ENCODE data around the gene SDSL. TPM values are rescaled to one million over a fixed set of nuclear protein-coding genes. Genes with fewer than 3 reads are reported as not detected.

The SDSL gene
- total and polyA plus RNA-seq, 2 experiments from 2014 or later, result not detected

- TF ChIP-seq, protein P1, sequence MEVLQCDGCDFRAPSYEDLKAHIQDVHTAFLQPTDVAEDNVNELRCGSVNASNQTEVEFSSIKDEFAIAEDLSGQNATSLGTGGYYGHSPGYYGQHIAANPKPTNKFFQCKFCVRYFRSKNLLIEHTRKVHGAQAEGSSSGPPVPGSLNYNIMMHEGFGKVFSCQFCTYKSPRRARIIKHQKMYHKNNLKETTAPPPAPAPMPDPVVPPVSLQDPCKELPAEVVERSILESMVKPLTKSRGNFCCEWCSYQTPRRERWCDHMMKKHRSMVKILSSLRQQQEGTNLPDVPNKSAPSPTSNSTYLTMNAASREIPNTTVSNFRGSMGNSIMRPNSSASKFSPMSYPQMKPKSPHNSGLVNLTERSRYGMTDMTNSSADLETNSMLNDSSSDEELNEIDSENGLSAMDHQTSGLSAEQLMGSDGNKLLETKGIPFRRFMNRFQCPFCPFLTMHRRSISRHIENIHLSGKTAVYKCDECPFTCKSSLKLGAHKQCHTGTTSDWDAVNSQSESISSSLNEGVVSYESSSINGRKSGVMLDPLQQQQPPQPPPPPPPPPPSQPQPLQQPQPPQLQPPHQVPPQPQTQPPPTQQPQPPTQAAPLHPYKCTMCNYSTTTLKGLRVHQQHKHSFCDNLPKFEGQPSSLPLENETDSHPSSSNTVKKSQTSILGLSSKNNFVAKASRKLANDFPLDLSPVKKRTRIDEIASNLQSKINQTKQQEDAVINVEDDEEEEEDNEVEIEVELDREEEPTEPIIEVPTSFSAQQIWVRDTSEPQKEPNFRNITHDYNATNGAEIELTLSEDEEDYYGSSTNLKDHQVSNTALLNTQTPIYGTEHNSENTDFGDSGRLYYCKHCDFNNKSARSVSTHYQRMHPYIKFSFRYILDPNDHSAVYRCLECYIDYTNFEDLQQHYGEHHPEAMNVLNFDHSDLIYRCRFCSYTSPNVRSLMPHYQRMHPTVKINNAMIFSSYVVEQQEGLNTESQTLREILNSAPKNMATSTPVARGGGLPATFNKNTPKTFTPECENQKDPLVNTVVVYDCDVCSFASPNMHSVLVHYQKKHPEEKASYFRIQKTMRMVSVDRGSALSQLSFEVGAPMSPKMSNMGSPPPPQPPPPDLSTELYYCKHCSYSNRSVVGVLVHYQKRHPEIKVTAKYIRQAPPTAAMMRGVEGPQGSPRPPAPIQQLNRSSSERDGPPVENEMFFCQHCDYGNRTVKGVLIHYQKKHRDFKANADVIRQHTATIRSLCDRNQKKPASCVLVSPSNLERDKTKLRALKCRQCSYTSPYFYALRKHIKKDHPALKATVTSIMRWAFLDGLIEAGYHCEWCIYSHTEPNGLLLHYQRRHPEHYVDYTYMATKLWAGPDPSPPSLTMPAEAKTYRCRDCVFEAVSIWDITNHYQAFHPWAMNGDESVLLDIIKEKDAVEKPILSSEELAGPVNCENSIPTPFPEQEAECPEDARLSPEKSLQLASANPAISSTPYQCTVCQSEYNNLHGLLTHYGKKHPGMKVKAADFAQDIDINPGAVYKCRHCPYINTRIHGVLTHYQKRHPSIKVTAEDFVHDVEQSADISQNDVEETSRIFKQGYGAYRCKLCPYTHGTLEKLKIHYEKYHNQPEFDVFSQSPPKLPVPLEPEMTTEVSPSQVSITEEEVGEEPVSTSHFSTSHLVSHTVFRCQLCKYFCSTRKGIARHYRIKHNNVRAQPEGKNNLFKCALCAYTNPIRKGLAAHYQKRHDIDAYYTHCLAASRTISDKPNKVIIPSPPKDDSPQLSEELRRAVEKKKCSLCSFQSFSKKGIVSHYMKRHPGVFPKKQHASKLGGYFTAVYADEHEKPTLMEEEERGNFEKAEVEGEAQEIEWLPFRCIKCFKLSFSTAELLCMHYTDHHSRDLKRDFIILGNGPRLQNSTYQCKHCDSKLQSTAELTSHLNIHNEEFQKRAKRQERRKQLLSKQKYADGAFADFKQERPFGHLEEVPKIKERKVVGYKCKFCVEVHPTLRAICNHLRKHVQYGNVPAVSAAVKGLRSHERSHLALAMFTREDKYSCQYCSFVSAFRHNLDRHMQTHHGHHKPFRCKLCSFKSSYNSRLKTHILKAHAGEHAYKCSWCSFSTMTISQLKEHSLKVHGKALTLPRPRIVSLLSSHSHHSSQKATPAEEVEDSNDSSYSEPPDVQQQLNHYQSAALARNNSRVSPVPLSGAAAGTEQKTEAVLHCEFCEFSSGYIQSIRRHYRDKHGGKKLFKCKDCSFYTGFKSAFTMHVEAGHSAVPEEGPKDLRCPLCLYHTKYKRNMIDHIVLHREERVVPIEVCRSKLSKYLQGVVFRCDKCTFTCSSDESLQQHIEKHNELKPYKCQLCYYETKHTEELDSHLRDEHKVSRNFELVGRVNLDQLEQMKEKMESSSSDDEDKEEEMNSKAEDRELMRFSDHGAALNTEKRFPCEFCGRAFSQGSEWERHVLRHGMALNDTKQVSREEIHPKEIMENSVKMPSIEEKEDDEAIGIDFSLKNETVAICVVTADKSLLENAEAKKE (CRISPR knock-in tag; IDR thresholded peaks at IDR 0.05), result no peak
- TF ChIP-seq CREB1 (CRISPR knock-in tag; IDR thresholded peaks at IDR 0.05; ENCODE audit: low read depth), result no peak
- no peak for TF ChIP-seq ZNF114 (CRISPR knock-in tag; IDR thresholded peaks at IDR 0.05)
These were observed 55.6 kb downstream of the SDSL start (continued) for GRCh38 chr12:113477842-113478215.

GRCh38 chr12:113478351-113479011 is 56.3 kb downstream of the SDSL start:
- Mint-ChIP-seq H3K9me3 (peaks cover 2% of the 10 kb centered on the region; the same call in 2 of the 3 replicates), H3K4me3 (peak overlapping the region; percentile 64), H3K4me1 (peaks cover 72% of the 10 kb centered on the region), H3K36me3 (ENCODE audit: low read depth) (no peaks in the 10 kb centered on the region), H3K27ac (no peak overlapping the region), H3K27me3 (ENCODE audit: insufficient read depth, low read depth, poor library complexity) (peaks cover 88% of the 10 kb centered on the region)
- 0 out of 2 replicates have a peak overlapping the region, but pooled peaks have one; percentile 52 for H2AFZ ChIP-seq
- peaks cover 43% of the 10 kb centered on the region for H3F3A ChIP-seq (replicated peaks; ENCODE audit: low read depth)
- peak overlapping the region; percentile 89 for H3K4me2 ChIP-seq
- no peaks in the 10 kb centered on the region for H3K9me2 ChIP-seq (ENCODE audit: insufficient read depth)
- ATAC-seq (peak; percentile 4), DNase-seq (ENCODE audit: low spot score) (peak; percentile 77)
- H3K4me1 ChIP-seq (ENCODE audit: insufficient read depth), result peaks cover 67% of the 10 kb centered on the region
- peaks cover 95% of the 10 kb centered on the region for H3K27me3 ChIP-seq (ENCODE audit: insufficient read depth)
- H3K4me3 ChIP-seq, result peak overlapping the region; percentile 58
- no peaks in the 10 kb centered on the region; the same call in 1 of the 2 replicates for H3K36me3 ChIP-seq (ENCODE audit: insufficient read depth)
- H3K79me2 ChIP-seq (replicated peaks; ENCODE audit: insufficient read depth), result no peaks in the 10 kb centered on the region
- peaks cover 15% of the 10 kb centered on the region for H4K20me1 ChIP-seq (replicated peaks; ENCODE audit: insufficient read depth)
- H3K27ac ChIP-seq (ENCODE audit: low read depth), result no peak overlapping the region
- no peak for TF ChIP-seq JUNB (IDR thresholded peaks at IDR 0.05; ENCODE audit: unreplicated experiment)
- TF ChIP-seq, protein P2, sequence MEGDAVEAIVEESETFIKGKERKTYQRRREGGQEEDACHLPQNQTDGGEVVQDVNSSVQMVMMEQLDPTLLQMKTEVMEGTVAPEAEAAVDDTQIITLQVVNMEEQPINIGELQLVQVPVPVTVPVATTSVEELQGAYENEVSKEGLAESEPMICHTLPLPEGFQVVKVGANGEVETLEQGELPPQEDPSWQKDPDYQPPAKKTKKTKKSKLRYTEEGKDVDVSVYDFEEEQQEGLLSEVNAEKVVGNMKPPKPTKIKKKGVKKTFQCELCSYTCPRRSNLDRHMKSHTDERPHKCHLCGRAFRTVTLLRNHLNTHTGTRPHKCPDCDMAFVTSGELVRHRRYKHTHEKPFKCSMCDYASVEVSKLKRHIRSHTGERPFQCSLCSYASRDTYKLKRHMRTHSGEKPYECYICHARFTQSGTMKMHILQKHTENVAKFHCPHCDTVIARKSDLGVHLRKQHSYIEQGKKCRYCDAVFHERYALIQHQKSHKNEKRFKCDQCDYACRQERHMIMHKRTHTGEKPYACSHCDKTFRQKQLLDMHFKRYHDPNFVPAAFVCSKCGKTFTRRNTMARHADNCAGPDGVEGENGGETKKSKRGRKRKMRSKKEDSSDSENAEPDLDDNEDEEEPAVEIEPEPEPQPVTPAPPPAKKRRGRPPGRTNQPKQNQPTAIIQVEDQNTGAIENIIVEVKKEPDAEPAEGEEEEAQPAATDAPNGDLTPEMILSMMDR (conservative IDR thresholded peaks at IDR 0.05; ENCODE audit: low read depth in 2 of 2), result no peak
- peak; percentile 21 for TF ChIP-seq EZH2phosphoT487 (IDR thresholded peaks at IDR 0.05; ENCODE audit: unreplicated experiment)
- TF ChIP-seq ETS1 (IDR thresholded peaks at IDR 0.05), result peak; percentile 41; the same call in 1 of the 2 replicates
- no peak for TF ChIP-seq REST (IDR thresholded peaks at IDR 0.05; ENCODE audit: unreplicated experiment)
- TF ChIP-seq NANOG (IDR thresholded peaks at IDR 0.05; ENCODE audit: borderline replicate concordance), result no peak
- TF ChIP-seq CREB1 (CRISPR knock-in tag; IDR thresholded peaks at IDR 0.05; ENCODE audit: low read depth), result no peak
- TF ChIP-seq ZNF114 (CRISPR knock-in tag; IDR thresholded peaks at IDR 0.05), result no peak

Data from GM23338 (cell line).